ENCODE results near the gene RBFOX1. TPM values are rescaled to one million over a fixed set of nuclear protein-coding genes. Genes with fewer than 3 reads are reported as not detected.

The RBFOX1 gene
- total RNA-seq, 2 donors from 2014 or later: 30.4 to 33.0 TPM

DNA sequence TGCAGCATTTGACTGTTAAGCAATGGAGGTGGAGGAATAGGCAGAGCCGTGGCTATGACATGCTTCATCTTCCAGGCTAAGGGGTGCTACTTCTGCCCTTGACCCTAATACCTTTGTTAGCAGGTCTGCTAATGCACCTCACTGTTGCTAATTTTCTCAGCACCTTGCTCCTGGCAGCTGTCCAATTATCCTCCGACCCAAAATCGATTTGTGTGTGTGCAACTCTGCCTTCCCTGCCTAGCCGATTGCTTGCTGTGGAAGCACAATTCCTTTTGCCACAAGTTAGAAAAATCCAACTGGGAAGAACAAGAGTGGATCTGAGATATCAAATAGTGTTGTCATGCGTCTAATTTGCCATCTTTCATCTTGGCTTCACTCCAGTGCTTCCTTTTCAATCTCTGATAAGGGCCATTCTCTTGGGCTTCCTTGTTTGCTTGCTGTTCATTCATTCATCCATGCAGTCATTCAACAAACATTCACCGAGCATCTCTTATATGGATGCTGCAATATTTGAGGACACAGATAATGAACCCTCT is 422.8 kb downstream of the RBFOX1 start:
- DNase-seq (ENCODE audit: low spot score): no peak
- H3K4me1 ChIP-seq: no peaks in the 10 kb centered on the region
- no peak overlapping the region for H3K27ac ChIP-seq
- TF ChIP-seq, protein P1, sequence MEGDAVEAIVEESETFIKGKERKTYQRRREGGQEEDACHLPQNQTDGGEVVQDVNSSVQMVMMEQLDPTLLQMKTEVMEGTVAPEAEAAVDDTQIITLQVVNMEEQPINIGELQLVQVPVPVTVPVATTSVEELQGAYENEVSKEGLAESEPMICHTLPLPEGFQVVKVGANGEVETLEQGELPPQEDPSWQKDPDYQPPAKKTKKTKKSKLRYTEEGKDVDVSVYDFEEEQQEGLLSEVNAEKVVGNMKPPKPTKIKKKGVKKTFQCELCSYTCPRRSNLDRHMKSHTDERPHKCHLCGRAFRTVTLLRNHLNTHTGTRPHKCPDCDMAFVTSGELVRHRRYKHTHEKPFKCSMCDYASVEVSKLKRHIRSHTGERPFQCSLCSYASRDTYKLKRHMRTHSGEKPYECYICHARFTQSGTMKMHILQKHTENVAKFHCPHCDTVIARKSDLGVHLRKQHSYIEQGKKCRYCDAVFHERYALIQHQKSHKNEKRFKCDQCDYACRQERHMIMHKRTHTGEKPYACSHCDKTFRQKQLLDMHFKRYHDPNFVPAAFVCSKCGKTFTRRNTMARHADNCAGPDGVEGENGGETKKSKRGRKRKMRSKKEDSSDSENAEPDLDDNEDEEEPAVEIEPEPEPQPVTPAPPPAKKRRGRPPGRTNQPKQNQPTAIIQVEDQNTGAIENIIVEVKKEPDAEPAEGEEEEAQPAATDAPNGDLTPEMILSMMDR (IDR thresholded peaks at IDR 0.05): no peak
- H3K9me3 ChIP-seq: no peaks in the 10 kb centered on the region
- H3K36me3 ChIP-seq: no peaks in the 10 kb centered on the region
- H3K4me3 ChIP-seq: no peak overlapping the region
- H3K27me3 ChIP-seq: no peaks in the 10 kb centered on the region

Data from right atrium auricular region (tissue), 2 donors.